H9 (cell line): ENCODE measurements around the gene ACAP2. TPM values are rescaled to one million over a fixed set of nuclear protein-coding genes. Genes with fewer than 3 reads are reported as not detected.

Source experiments
- DNase-seq: peaks from one replicate; pipeline ENCODE4 v3.0.0-alpha.2; 2017
- H2AFZ ChIP-seq: one replicate; pipeline ENCODE4 v1.6.1; 2013; ENCODE audit warnings: mild to moderate bottlenecking, low read length, control low read depth, moderate library complexity
- H2AK5ac ChIP-seq: 2 replicates; pipeline ENCODE4 v1.6.1; 2013; ENCODE audit warnings: low read length, control low read depth, mixed read lengths; ENCODE audit not compliant: insufficient read length
- H2BK120ac ChIP-seq: one replicate; pipeline ENCODE4 v1.6.1; 2013; ENCODE audit warnings: low read depth, mild to moderate bottlenecking, low read length, control low read depth, inconsistent platforms; ENCODE audit not compliant: poor library complexity, severe bottlenecking
- H2BK12ac ChIP-seq: 2 replicates; pipeline ENCODE4 v1.6.1; 2013; ENCODE audit warnings: low read length, control low read depth, mixed read lengths, low read depth; ENCODE audit not compliant: insufficient read length
- H2BK15ac ChIP-seq: 2 replicates; pipeline ENCODE4 v1.6.1; 2013; ENCODE audit warnings: low read depth, low read length, control low read depth
- H2BK20ac ChIP-seq: one replicate; pipeline ENCODE4 v1.6.1; 2013; ENCODE audit warnings: low read depth, mild to moderate bottlenecking, low read length, control low read depth, inconsistent platforms; ENCODE audit not compliant: poor library complexity, severe bottlenecking
- H2BK5ac ChIP-seq: 2 replicates; pipeline ENCODE4 v1.6.1; 2013; ENCODE audit warnings: low read length, control low read depth, mixed read lengths; ENCODE audit not compliant: insufficient read length
- H3K14ac ChIP-seq: 2 replicates; pipeline ENCODE4 v1.6.1; 2013; ENCODE audit warnings: low read length, control low read depth; ENCODE audit not compliant: insufficient read depth
- H3K18ac ChIP-seq: 2 replicates; pipeline ENCODE4 v1.6.1; 2013; ENCODE audit warnings: low read depth, mild to moderate bottlenecking, mixed read lengths, low read length, control low read depth; ENCODE audit not compliant: insufficient read length
- H3K23ac ChIP-seq: 2 replicates; pipeline ENCODE4 v1.6.1; 2013; ENCODE audit warnings: low read length, control low read depth, mixed read lengths, low read depth; ENCODE audit not compliant: insufficient read length
- H3K23me2 ChIP-seq: 2 replicates; pipeline ENCODE4 v1.6.1; 2013; ENCODE audit warnings: low read depth, mild to moderate bottlenecking, mixed read lengths, low read length, control low read depth; ENCODE audit not compliant: insufficient read length, poor library complexity, severe bottlenecking
- H3K27ac ChIP-seq: 2 replicates; pipeline ENCODE4 v1.5.1; 2013; ENCODE audit warnings: low read length, control low read depth, mixed read lengths, low read depth; ENCODE audit not compliant: insufficient read length
- H3K27me3 ChIP-seq: 2 replicates; pipeline ENCODE4 v1.6.1; 2013; ENCODE audit warnings: low read length, control low read depth, inconsistent platforms; ENCODE audit not compliant: insufficient read depth
- H3K4ac ChIP-seq: 2 replicates; pipeline ENCODE4 v1.6.1; 2013; ENCODE audit warnings: low read depth, mild to moderate bottlenecking, control low read depth, inconsistent platforms, low read length, moderate library complexity
- H3K4me1 ChIP-seq: 2 replicates; pipeline ENCODE4 v1.6.1; 2013; ENCODE audit warnings: low read length, control low read depth, inconsistent platforms; ENCODE audit not compliant: insufficient read depth
- H3K4me2 ChIP-seq: 2 replicates; pipeline ENCODE4 v1.6.1; 2013; ENCODE audit warnings: low read length, control low read depth, mixed read lengths; ENCODE audit not compliant: insufficient read length, insufficient read depth
- H3K56ac ChIP-seq: 2 replicates; pipeline ENCODE4 v1.6.1; 2013; ENCODE audit warnings: low read depth, mild to moderate bottlenecking, mixed read lengths, low read length, control low read depth; ENCODE audit not compliant: insufficient read length
- H3K79me1 ChIP-seq: 2 replicates; pipeline ENCODE4 v1.6.1; 2013; ENCODE audit warnings: low read depth, mild to moderate bottlenecking, moderate library complexity, low read length, control low read depth, inconsistent platforms; ENCODE audit not compliant: insufficient read depth, poor library complexity, severe bottlenecking
- H3K79me2 ChIP-seq: 2 replicates; pipeline ENCODE4 v1.6.1; 2013; ENCODE audit warnings: low read length, control low read depth, inconsistent platforms; ENCODE audit not compliant: insufficient read depth
- H3K9ac ChIP-seq: 2 replicates; pipeline ENCODE4 v1.6.1; 2013; ENCODE audit warnings: low read length, control low read depth, mixed read lengths; ENCODE audit not compliant: insufficient read length; ENCODE audit errors: extremely low read depth
- H3K9me3 ChIP-seq: one replicate; pipeline ENCODE4 v1.6.1; 2013; ENCODE audit warnings: low read depth, low read length, inconsistent platforms; ENCODE audit not compliant: control insufficient read depth
- H3T11ph ChIP-seq: one replicate; pipeline ENCODE4 v1.6.1; 2013; ENCODE audit warnings: mild to moderate bottlenecking, low read length, control low read depth, inconsistent platforms
- H4K20me1 ChIP-seq: one replicate; pipeline ENCODE4 v1.6.1; 2013; ENCODE audit not compliant: control insufficient read depth, insufficient read length, insufficient read depth
- H4K5ac ChIP-seq: 2 replicates; pipeline ENCODE4 v1.6.1; 2013; ENCODE audit warnings: low read depth, mild to moderate bottlenecking, mixed read lengths, low read length, control low read depth; ENCODE audit not compliant: insufficient read length
- H4K8ac ChIP-seq: replicated peaks from 2 replicates; pipeline ENCODE4 v1.6.1; 2013; ENCODE audit warnings: low read length, control low read depth, mixed read lengths, low read depth; ENCODE audit not compliant: insufficient read length
- H4K91ac ChIP-seq: 2 replicates; pipeline ENCODE4 v1.6.1; 2013; ENCODE audit warnings: low read depth, mild to moderate bottlenecking, moderate library complexity, mixed read lengths, low read length, control low read depth; ENCODE audit not compliant: insufficient read length
- H3K27ac Mint-ChIP-seq, 3 experiments: 2 replicates in 2 of 3; 3 replicates in 1 of 3; pipeline ENCODE4 v1.8.0; 2020 to 2021; ENCODE audit warnings: mixed read lengths in 3 of 3, mild to moderate bottlenecking in 1 of 3, moderate library complexity in 1 of 3
- H3K27me3 Mint-ChIP-seq: 2 replicates; pipeline ENCODE4 v1.8.0; 2021; ENCODE audit warnings: low read depth, mild to moderate bottlenecking, moderate library complexity, mixed read lengths
- H3K36me3 Mint-ChIP-seq, 3 experiments: 2 replicates in 2 of 3; 3 replicates in 1 of 3; pipeline ENCODE4 v1.8.0; 2020 to 2021; ENCODE audit warnings: low read depth in 3 of 3, mixed read lengths in 3 of 3; ENCODE audit not compliant: insufficient read depth in 1 of 3
- H3K4me1 Mint-ChIP-seq, 2 experiments: 2 replicates each; pipeline ENCODE4 v1.8.0; 2020; ENCODE audit warnings: mixed read lengths in 2 of 2
- H3K4me3 Mint-ChIP-seq, 2 experiments: 2 replicates in 1 of 2; 3 replicates in 1 of 2; pipeline ENCODE4 v1.8.0; 2020 to 2021; ENCODE audit warnings: mild to moderate bottlenecking in 2 of 2, mixed read lengths in 2 of 2, moderate library complexity in 1 of 2
- H3K9me3 Mint-ChIP-seq, 2 experiments: 2 replicates in 1 of 2; 3 replicates in 1 of 2; pipeline ENCODE4 v1.8.0; 2020; ENCODE audit warnings: mild to moderate bottlenecking in 2 of 2, mixed read lengths in 2 of 2, moderate library complexity in 1 of 2
- CTCF ChIP-seq: fragments of 200-600 bp; sonication (generic); conservative IDR thresholded peaks from 3 replicates; pipeline ENCODE4 v1.8.0; 2021; ENCODE audit warnings: antibody characterized with exemption, mild to moderate bottlenecking
- WGBS: extraction: QIAGEN DNeasy Blood & Tissue Kit; methylation state at CpG from one replicate; pipeline ENCODE4 v1.1.7; 2013; ENCODE audit warnings: missing lambda C conversion rate, low lambda C conversion rate, mixed read lengths; ENCODE audit not compliant: insufficient read length; ENCODE audit errors: extremely low coverage; 5-methylcytosine and 5-hydroxymethylcytosine counted together
- total RNA-seq: library from RNA; stranded (reverse); gene quantifications from 2 replicates; pipeline ENCODE4 v1.2.1, GENCODE V29; 2021

ACAP2 gene
- total RNA-seq, 1 experiment from 2014 or later, result 30.8 TPM

DNA sequence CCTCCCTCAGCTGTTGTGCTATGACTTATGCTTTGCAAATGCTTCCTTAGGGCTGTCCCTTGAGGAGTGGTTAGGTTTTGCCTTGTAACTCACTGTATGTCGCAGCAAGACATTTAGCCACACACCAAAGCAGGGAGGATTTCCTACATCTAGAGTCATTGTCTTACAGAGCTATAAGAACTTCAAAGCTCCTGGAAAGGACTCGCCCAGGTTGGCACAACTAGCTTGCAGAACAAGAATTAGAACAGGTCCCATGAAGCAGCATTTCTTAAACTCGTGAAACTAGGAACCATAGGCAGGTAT lies 19.4 kb upstream of the ACAP2 start:
- H3K23ac ChIP-seq, result no peak overlapping the region
- TF ChIP-seq CTCF, result no peak
- H2BK5ac ChIP-seq, result no peak overlapping the region
- no peak overlapping the region for H3K4ac ChIP-seq
- no CpG with 5 or more reads among the region's 3 CpGs for WGBS
- H3K27me3 Mint-ChIP-seq, result no peaks in the 10 kb centered on the region
- no peak overlapping the region for H2BK120ac ChIP-seq
- no peaks in the 10 kb centered on the region for H4K20me1 ChIP-seq
- H3K18ac ChIP-seq, result no peak overlapping the region
- no peak overlapping the region for H2BK12ac ChIP-seq
- no peak overlapping the region for H2BK15ac ChIP-seq
- no peak overlapping the region for H3T11ph ChIP-seq
- H3K56ac ChIP-seq, result no peak overlapping the region
- H3K36me3 Mint-ChIP-seq, result no peaks in the 10 kb centered on the region; a peak in 1 of 7 replicates
- no peaks in the 10 kb centered on the region for H3K79me2 ChIP-seq
- H3K4me3 Mint-ChIP-seq, result no peak overlapping the region
- H4K5ac ChIP-seq, result no peak overlapping the region
- no peak overlapping the region for H3K27ac ChIP-seq
- H3K4me1 Mint-ChIP-seq, result no peaks in the 10 kb centered on the region
- no peak overlapping the region for H4K91ac ChIP-seq
- no peak overlapping the region for H2AK5ac ChIP-seq
- H3K9me3 Mint-ChIP-seq, result no peaks in the 10 kb centered on the region; a peak in 1 of 5 replicates
- no peak overlapping the region for H3K9ac ChIP-seq
- no peaks in the 10 kb centered on the region for H3K9me3 ChIP-seq
- H3K14ac ChIP-seq, result no peak overlapping the region
- no peak overlapping the region for H2AFZ ChIP-seq
- no peak for DNase-seq
- H3K23me2 ChIP-seq, result no peaks in the 10 kb centered on the region
- H3K4me1 ChIP-seq, result no peaks in the 10 kb centered on the region
- H3K27me3 ChIP-seq, result no peaks in the 10 kb centered on the region; the same call in 1 of the 2 replicates
- H2BK20ac ChIP-seq, result no peak overlapping the region
- no peak overlapping the region for H3K4me2 ChIP-seq
- no peaks in the 10 kb centered on the region for H3K79me1 ChIP-seq
- H4K8ac ChIP-seq, result no peak overlapping the region
- no peak overlapping the region for H3K27ac Mint-ChIP-seq
